SIG-M5 treated with dmso at 0.1 percent for 504 hours (cell line): ENCODE results near the gene APOE.
"Not testable (repeated sequence)": the region's sequence is repeated elsewhere in the genome, so short reads cannot be mapped to it uniquely, and the experiment has no call there.

Experiments
- DNase-seq: peaks from one replicate; lab custom pipeline; 2025; ENCODE audit not compliant: unreplicated experiment; lab: John Stamatoyannopoulos, UW

Gene APOE

GRCh38 chr19:44883922-44884321 lies 21.7 kb upstream of the APOE start:
- DNase-seq, result no peak

- no peak for DNase-seq
Observed at GRCh38 chr19:44884566-44884965, 21.0 kb upstream of the APOE start.

- no peak for DNase-seq
Observed at GRCh38 chr19:44886141-44886540, 19.5 kb upstream of the APOE start.

GRCh38 chr19:44887648-44888047 lies 17.9 kb upstream of the APOE start:
- no peak for DNase-seq

- DNase-seq, result not testable (repeated sequence)
Observed at GRCh38 chr19:44888335-44888734, 17.3 kb upstream of the APOE start.

GRCh38 chr19:44889830-44890365 lies 15.7 kb upstream of the APOE start:
- DNase-seq, result no peak

GRCh38 chr19:44890366-44891015 lies 15.1 kb upstream of the APOE start:
- peak; percentile 100 for DNase-seq

- DNase-seq, result peak; percentile 100
Observed at GRCh38 chr19:44891016-44891882, 14.3 kb upstream of the APOE start, which contains the start of gene TOMM40. TOMM40 (plus strand) TSS chr19:44891254; CDS start chr19:44891416, 162 bp downstream.

- DNase-seq, result no peak
Observed at GRCh38 chr19:44892932-44893331, 12.7 kb upstream of the APOE start.

- no peak for DNase-seq
Observed at GRCh38 chr19:44893332-44894051, 12.1 kb upstream of the APOE start.

- DNase-seq, result no peak
Observed at GRCh38 chr19:44894052-44894400, 11.6 kb upstream of the APOE start.

- no peak for DNase-seq
Observed at GRCh38 chr19:44894946-44895345, 10.7 kb upstream of the APOE start.

- DNase-seq, result no peak
Observed at GRCh38 chr19:44897835-44898234, 7.8 kb upstream of the APOE start.

- DNase-seq, result no peak
Observed at GRCh38 chr19:44900328-44901244, 5.0 kb upstream of the APOE start.

- DNase-seq, result no peak
Observed at GRCh38 chr19:44903216-44903601, 2.4 kb upstream of the APOE start.

- peak; percentile 37 for DNase-seq
Observed at GRCh38 chr19:44903602-44904425, 1.8 kb upstream of the APOE start.

- DNase-seq, result no peak
Observed at GRCh38 chr19:44904426-44904994, 1.1 kb upstream of the APOE start.

GRCh38 chr19:44907613-44908012 lies 2.0 kb downstream of the APOE start:
- DNase-seq, result no peak
